SK-N-SH treated with all-trans-retinoic acid at 6 μM for 48 hours (cell line): ENCODE data around the gene BARX2.

Source experiments
- ATAC-seq: fragments of 200-7000 bp; cut with Tn5 transposase; 3 replicates; pipeline ENCODE4 v1.9.1; 2020; ENCODE audit warnings: mild to moderate bottlenecking, moderate library complexity
- ARNTL ChIP-seq: fragments of 450-650 bp; formaldehyde crosslinking; IDR thresholded peaks from 2 replicates; pipeline ENCODE4 v1.5.0; 2020; ENCODE audit warnings: low read depth, mild to moderate bottlenecking, moderate library complexity, borderline replicate concordance
- BACH2 ChIP-seq: fragments of 250-450 bp; sonication (Bioruptor Pico); IDR thresholded peaks from 2 replicates; pipeline ENCODE4 v1.9.0; 2021; ENCODE audit warnings: mild to moderate bottlenecking, borderline replicate concordance
- CSDC2 ChIP-seq: fragments of 250-450 bp; sonication (Bioruptor Pico); IDR thresholded peaks from 2 replicates; pipeline ENCODE4 v1.5.0; 2020; ENCODE audit warnings: mild to moderate bottlenecking, moderate library complexity
- ESRRG ChIP-seq: fragments of 250-450 bp; sonication (Bioruptor Pico); IDR thresholded peaks from 2 replicates; pipeline ENCODE4 v1.6.1; 2021; ENCODE audit warnings: mild to moderate bottlenecking
- GLIS3 ChIP-seq: fragments of 250-450 bp; sonication (Bioruptor Pico); IDR thresholded peaks from 2 replicates; pipeline ENCODE4 v1.5.0; 2020; ENCODE audit warnings: mild to moderate bottlenecking, moderate library complexity
- ISL1 ChIP-seq: fragments of 250-450 bp; sonication (Bioruptor Pico); IDR thresholded peaks from 2 replicates; pipeline ENCODE4 v2.1.2; 2022; ENCODE audit warnings: mild to moderate bottlenecking, moderate library complexity
- OSR1 ChIP-seq: fragments of 250-450 bp; sonication (Bioruptor Pico); IDR thresholded peaks from 2 replicates; pipeline ENCODE4 v1.8.0; 2022; ENCODE audit warnings: moderate library complexity, mild to moderate bottlenecking, inconsistent platforms
- PPARA ChIP-seq: fragments of 250-450 bp; sonication (Bioruptor Pico); IDR thresholded peaks from 2 replicates; pipeline ENCODE4 v1.5.0; 2020; ENCODE audit warnings: mild to moderate bottlenecking, borderline replicate concordance
- RARB ChIP-seq: fragments of 250-450 bp; sonication (Bioruptor Pico); IDR thresholded peaks from 2 replicates; pipeline ENCODE4 v1.8.0; 2021; ENCODE audit warnings: mild to moderate bottlenecking, moderate library complexity
- SNAI2 ChIP-seq: fragments of 250-450 bp; sonication (Bioruptor Pico); IDR thresholded peaks from 2 replicates; pipeline ENCODE4 v1.5.0; 2020; ENCODE audit warnings: mild to moderate bottlenecking, moderate library complexity
- TCF4 ChIP-seq: fragments of 250-450 bp; sonication (Bioruptor Pico); IDR thresholded peaks from 2 replicates; pipeline ENCODE4 v1.8.0; 2021; ENCODE audit warnings: mild to moderate bottlenecking, moderate library complexity, borderline replicate concordance
- TOX ChIP-seq: fragments of 250-450 bp; sonication (Bioruptor Pico); IDR thresholded peaks from 2 replicates; pipeline ENCODE4 v1.8.0; 2021; ENCODE audit warnings: mild to moderate bottlenecking, moderate library complexity, borderline replicate concordance
- ZC3H10 ChIP-seq: fragments of 250-450 bp; sonication (Bioruptor Pico); IDR thresholded peaks from 2 replicates; pipeline ENCODE4 v1.5.1; 2021; ENCODE audit warnings: mild to moderate bottlenecking, moderate library complexity
- ZFP3 ChIP-seq: fragments of 250-450 bp; sonication (Bioruptor Pico); IDR thresholded peaks from 2 replicates; pipeline ENCODE4 v1.5.0; 2020; ENCODE audit warnings: mild to moderate bottlenecking, moderate library complexity
- ZFP30 ChIP-seq: fragments of 450-650 bp; formaldehyde crosslinking; IDR thresholded peaks from 2 replicates; pipeline ENCODE4 v1.5.0; 2022; ENCODE audit warnings: mild to moderate bottlenecking, moderate library complexity
- ZNF565 ChIP-seq: fragments of 450-650 bp; formaldehyde crosslinking; conservative IDR thresholded peaks from 2 replicates; pipeline ENCODE4 v1.5.0; 2020; ENCODE audit warnings: low read depth, mild to moderate bottlenecking, moderate library complexity
- ZNF70 ChIP-seq: fragments of 450-650 bp; formaldehyde crosslinking; IDR thresholded peaks from 2 replicates; pipeline ENCODE4 v1.5.0; 2020; ENCODE audit warnings: mild to moderate bottlenecking, moderate library complexity
- ZNF8 ChIP-seq: fragments of 450-650 bp; formaldehyde crosslinking; IDR thresholded peaks from 2 replicates; pipeline ENCODE4 v1.5.0; 2020; ENCODE audit warnings: mild to moderate bottlenecking, moderate library complexity
- TF ChIP-seq, protein P1 (sequence below): fragments of 250-450 bp; sonication (Bioruptor Pico); IDR thresholded peaks from 2 replicates; pipeline ENCODE4 v1.5.0; 2020; ENCODE audit warnings: mild to moderate bottlenecking, moderate library complexity
- TF ChIP-seq, protein P2 (sequence below): fragments of 250-450 bp; sonication (Bioruptor Pico); IDR thresholded peaks from 2 replicates; pipeline ENCODE4 v1.5.1; 2020; ENCODE audit warnings: low read depth, mild to moderate bottlenecking, moderate library complexity
- TF ChIP-seq, protein P3 (sequence below): fragments of 250-450 bp; sonication (Bioruptor Pico); IDR thresholded peaks from 2 replicates; pipeline ENCODE4 v1.5.1; 2021; ENCODE audit warnings: mild to moderate bottlenecking, moderate library complexity
- TF ChIP-seq, protein P4 (sequence below): fragments of 250-450 bp; sonication (Bioruptor Pico); IDR thresholded peaks from 2 replicates; pipeline ENCODE4 v1.8.0; 2020; ENCODE audit warnings: mild to moderate bottlenecking, moderate library complexity, borderline replicate concordance
- TF ChIP-seq, protein P5 (sequence below): fragments of 250-450 bp; sonication (Bioruptor Pico); IDR thresholded peaks from 2 replicates; pipeline ENCODE4 v1.8.0; 2021; ENCODE audit warnings: low read depth, mild to moderate bottlenecking, moderate library complexity, borderline replicate concordance

Gene BARX2

DNA sequence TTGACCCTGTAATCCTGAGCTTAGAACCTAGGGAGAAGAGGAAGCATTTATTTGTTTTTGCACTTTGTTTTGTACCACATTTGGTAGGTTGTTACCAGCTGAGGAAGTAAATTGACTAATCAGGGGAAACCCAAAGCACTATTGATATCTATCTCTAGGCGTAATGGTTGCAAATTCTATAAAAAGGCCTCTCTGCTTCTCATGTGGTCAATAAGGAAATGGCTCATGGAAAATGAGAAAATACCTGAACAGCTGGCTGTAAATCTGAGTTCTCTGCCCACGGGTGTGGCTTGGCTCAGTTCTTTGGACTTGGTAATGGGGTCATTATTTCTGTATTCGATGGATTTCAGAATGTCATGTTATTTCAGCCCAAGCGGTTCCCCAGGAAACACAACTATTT is 42.4 kb downstream of the BARX2 start:
- ATAC-seq, result no peak
- no peak for TF ChIP-seq TCF4 (CRISPR knock-in tag)
- TF ChIP-seq, protein P1, sequence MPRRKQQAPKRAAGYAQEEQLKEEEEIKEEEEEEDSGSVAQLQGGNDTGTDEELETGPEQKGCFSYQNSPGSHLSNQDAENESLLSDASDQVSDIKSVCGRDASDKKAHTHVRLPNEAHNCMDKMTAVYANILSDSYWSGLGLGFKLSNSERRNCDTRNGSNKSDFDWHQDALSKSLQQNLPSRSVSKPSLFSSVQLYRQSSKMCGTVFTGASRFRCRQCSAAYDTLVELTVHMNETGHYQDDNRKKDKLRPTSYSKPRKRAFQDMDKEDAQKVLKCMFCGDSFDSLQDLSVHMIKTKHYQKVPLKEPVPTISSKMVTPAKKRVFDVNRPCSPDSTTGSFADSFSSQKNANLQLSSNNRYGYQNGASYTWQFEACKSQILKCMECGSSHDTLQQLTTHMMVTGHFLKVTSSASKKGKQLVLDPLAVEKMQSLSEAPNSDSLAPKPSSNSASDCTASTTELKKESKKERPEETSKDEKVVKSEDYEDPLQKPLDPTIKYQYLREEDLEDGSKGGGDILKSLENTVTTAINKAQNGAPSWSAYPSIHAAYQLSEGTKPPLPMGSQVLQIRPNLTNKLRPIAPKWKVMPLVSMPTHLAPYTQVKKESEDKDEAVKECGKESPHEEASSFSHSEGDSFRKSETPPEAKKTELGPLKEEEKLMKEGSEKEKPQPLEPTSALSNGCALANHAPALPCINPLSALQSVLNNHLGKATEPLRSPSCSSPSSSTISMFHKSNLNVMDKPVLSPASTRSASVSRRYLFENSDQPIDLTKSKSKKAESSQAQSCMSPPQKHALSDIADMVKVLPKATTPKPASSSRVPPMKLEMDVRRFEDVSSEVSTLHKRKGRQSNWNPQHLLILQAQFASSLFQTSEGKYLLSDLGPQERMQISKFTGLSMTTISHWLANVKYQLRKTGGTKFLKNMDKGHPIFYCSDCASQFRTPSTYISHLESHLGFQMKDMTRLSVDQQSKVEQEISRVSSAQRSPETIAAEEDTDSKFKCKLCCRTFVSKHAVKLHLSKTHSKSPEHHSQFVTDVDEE, result no peak
- TF ChIP-seq, protein P2, sequence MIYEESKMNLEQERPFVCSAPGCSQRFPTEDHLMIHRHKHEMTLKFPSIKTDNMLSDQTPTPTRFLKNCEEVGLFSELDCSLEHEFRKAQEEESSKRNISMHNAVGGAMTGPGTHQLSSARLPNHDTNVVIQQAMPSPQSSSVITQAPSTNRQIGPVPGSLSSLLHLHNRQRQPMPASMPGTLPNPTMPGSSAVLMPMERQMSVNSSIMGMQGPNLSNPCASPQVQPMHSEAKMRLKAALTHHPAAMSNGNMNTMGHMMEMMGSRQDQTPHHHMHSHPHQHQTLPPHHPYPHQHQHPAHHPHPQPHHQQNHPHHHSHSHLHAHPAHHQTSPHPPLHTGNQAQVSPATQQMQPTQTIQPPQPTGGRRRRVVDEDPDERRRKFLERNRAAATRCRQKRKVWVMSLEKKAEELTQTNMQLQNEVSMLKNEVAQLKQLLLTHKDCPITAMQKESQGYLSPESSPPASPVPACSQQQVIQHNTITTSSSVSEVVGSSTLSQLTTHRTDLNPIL (CRISPR knock-in tag), result no peak
- TF ChIP-seq, protein P3, sequence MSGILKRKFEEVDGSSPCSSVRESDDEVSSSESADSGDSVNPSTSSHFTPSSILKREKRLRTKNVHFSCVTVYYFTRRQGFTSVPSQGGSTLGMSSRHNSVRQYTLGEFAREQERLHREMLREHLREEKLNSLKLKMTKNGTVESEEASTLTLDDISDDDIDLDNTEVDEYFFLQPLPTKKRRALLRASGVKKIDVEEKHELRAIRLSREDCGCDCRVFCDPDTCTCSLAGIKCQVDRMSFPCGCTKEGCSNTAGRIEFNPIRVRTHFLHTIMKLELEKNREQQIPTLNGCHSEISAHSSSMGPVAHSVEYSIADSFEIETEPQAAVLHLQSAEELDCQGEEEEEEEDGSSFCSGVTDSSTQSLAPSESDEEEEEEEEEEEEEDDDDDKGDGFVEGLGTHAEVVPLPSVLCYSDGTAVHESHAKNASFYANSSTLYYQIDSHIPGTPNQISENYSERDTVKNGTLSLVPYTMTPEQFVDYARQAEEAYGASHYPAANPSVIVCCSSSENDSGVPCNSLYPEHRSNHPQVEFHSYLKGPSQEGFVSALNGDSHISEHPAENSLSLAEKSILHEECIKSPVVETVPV (CRISPR knock-in tag), result no peak
- TF ChIP-seq ISL1 (CRISPR knock-in tag), result no peak
- TF ChIP-seq BACH2 (CRISPR knock-in tag), result no peak
- no peak for TF ChIP-seq CSDC2 (CRISPR knock-in tag)
- no peak for TF ChIP-seq OSR1 (CRISPR knock-in tag)
- TF ChIP-seq, protein P4, sequence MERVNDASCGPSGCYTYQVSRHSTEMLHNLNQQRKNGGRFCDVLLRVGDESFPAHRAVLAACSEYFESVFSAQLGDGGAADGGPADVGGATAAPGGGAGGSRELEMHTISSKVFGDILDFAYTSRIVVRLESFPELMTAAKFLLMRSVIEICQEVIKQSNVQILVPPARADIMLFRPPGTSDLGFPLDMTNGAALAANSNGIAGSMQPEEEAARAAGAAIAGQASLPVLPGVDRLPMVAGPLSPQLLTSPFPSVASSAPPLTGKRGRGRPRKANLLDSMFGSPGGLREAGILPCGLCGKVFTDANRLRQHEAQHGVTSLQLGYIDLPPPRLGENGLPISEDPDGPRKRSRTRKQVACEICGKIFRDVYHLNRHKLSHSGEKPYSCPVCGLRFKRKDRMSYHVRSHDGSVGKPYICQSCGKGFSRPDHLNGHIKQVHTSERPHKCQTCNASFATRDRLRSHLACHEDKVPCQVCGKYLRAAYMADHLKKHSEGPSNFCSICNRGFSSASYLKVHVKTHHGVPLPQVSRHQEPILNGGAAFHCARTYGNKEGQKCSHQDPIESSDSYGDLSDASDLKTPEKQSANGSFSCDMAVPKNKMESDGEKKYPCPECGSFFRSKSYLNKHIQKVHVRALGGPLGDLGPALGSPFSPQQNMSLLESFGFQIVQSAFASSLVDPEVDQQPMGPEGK, result no peak
- TF ChIP-seq ARNTL (CRISPR knock-in tag), result no peak
- TF ChIP-seq ZNF8, result no peak
- TF ChIP-seq GLIS3 (CRISPR knock-in tag), result no peak
- TF ChIP-seq ZFP30 (CRISPR knock-in tag), result no peak
- no peak for TF ChIP-seq PPARA (CRISPR knock-in tag)
- no peak for TF ChIP-seq ZNF565
- no peak for TF ChIP-seq ZNF70 (CRISPR knock-in tag)
- no peak for TF ChIP-seq SNAI2 (CRISPR knock-in tag)
- TF ChIP-seq ESRRG (CRISPR knock-in tag), result no peak
- TF ChIP-seq ZFP3 (CRISPR knock-in tag), result no peak
- no peak for TF ChIP-seq TOX (CRISPR knock-in tag)

DNA sequence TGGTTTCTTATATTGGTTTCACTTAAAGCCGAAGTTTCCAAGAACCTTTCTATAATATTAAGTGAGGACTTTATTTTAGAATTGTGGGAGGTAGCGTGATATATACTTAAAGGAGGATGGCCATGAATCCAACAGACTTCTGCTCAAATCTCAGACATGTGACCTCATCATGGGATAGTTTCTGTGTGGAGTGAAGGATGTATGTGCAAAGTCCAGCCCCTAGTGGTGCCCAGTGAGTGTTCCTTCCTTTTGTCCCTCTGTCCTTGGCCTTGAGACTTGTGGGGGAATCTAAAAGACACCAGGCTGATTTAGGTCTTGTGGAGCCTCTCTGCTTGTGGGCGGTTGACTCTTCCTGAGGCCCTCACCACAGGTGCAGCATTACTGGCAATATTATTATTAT is 43.7 kb downstream of the BARX2 start:
- ATAC-seq, result no peak
- TF ChIP-seq CSDC2 (CRISPR knock-in tag), result no peak
- TF ChIP-seq TOX (CRISPR knock-in tag), result no peak
- no peak for TF ChIP-seq ISL1 (CRISPR knock-in tag)
- TF ChIP-seq, protein P5, sequence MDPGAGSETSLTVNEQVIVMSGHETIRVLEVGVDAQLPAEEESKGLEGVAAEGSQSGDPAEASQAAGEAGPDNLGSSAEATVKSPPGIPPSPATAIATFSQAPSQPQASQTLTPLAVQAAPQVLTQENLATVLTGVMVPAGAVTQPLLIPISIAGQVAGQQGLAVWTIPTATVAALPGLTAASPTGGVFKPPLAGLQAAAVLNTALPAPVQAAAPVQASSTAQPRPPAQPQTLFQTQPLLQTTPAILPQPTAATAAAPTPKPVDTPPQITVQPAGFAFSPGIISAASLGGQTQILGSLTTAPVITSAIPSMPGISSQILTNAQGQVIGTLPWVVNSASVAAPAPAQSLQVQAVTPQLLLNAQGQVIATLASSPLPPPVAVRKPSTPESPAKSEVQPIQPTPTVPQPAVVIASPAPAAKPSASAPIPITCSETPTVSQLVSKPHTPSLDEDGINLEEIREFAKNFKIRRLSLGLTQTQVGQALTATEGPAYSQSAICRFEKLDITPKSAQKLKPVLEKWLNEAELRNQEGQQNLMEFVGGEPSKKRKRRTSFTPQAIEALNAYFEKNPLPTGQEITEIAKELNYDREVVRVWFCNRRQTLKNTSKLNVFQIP, result no peak
- TF ChIP-seq ARNTL (CRISPR knock-in tag), result no peak
- TF ChIP-seq RARB (CRISPR knock-in tag), result no peak
- no peak for TF ChIP-seq ESRRG (CRISPR knock-in tag)
- TF ChIP-seq OSR1 (CRISPR knock-in tag), result no peak
- TF ChIP-seq BACH2 (CRISPR knock-in tag), result no peak

DNA sequence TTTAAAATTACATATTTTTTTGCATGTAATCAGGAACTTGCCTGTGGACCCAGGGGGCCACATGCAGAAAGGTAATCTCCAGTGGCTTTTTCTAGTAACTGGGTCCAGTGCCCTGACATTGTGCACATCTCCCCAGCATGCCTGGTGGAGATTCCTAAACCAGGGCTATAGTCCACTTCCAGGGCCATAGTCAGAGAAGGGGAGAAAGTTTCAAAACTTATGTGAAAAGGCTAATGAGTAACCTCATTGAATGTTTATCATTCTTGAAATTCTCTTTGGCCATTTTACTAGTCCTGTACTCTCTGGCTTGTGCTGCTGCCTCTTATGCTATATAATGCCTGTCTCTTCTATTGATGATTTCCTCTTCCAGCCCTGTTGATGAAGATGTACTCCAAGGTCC is 47.8 kb downstream of the BARX2 start:
- TF ChIP-seq TCF4 (CRISPR knock-in tag) (no peak), ISL1 (CRISPR knock-in tag) (no peak), OSR1 (CRISPR knock-in tag) (no peak), BACH2 (CRISPR knock-in tag) (no peak), ZNF565 (no peak), CSDC2 (CRISPR knock-in tag) (no peak), GLIS3 (CRISPR knock-in tag) (no peak), ZNF70 (CRISPR knock-in tag) (no peak), SNAI2 (CRISPR knock-in tag) (no peak), ZC3H10 (CRISPR knock-in tag) (no peak), TOX (CRISPR knock-in tag) (no peak), PPARA (CRISPR knock-in tag) (no peak)
- TF ChIP-seq, protein P5, result no peak
- TF ChIP-seq, protein P2 (CRISPR knock-in tag), result no peak
- TF ChIP-seq, protein P3 (CRISPR knock-in tag), result no peak
- TF ChIP-seq, all 23 proteins: peak for 0
- ATAC-seq, result no peak
